Gastrocnemius medialis (tissue), 4 donors: ENCODE data around the gene LMTK3.

Experiments
- CTCF ChIP-seq, 5 experiments: fragments of 450-650 bp in 3 of 5; fragments of 200-600 bp in 2 of 5; sonication (generic) in 2 of 5; IDR thresholded peaks in 4 of 5; conservative IDR thresholded peaks in 1 of 5; 1 replicate in 4 of 5; 2 replicates in 1 of 5; pipeline ENCODE4 v1.5.1; 2016 to 2019; ENCODE audit warnings: antibody characterized with exemption in 5 of 5, mild to moderate bottlenecking in 3 of 5, moderate library complexity in 3 of 5
- POLR2A ChIP-seq, 2 donors: fragments of 450-650 bp; IDR thresholded peaks; one replicate each; pipeline ENCODE4 v1.6.1; 2017; ENCODE audit warnings: antibody characterized with exemption in 2 of 2, mild to moderate bottlenecking in 2 of 2, moderate library complexity in 2 of 2

- TF ChIP-seq CTCF (IDR thresholded peaks at IDR 0.05 in 4 of 5, conservative IDR thresholded peaks at IDR 0.05 in 1 of 5), result no peak
- no peak for TF ChIP-seq POLR2A (IDR thresholded peaks at IDR 0.05)
Observed at GRCh38 chr19:48487948-48488347, 23.7 kb downstream of the LMTK3 start.
